UCSD-AML1 (cell line): ENCODE measurements around the gene NRG3.

Source experiments
- DNase-seq: peaks from one replicate; lab custom pipeline; 2025; ENCODE audit not compliant: unreplicated experiment; lab: John Stamatoyannopoulos, UW

NRG3 gene

DNA sequence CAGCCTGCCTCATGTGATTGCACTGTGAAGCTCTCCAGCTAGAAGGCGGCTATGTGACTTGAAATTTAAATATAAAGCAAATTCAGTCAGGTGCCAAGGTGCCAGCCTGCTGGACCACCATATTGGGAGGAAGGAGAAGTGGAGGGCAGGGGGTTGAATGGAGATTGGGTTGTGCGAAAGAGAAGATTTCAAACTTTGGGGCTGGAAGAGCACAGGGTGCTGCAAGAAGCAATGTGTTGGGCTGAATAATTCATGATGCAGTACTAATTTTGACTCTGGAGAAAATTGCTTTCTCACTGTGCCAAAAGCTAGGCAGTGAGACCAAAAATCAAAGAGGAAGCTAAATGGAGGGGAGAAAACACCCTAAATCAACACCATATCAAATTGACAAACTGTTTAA lies 335.3 kb downstream of the NRG3 start:
- no peak for DNase-seq

DNA sequence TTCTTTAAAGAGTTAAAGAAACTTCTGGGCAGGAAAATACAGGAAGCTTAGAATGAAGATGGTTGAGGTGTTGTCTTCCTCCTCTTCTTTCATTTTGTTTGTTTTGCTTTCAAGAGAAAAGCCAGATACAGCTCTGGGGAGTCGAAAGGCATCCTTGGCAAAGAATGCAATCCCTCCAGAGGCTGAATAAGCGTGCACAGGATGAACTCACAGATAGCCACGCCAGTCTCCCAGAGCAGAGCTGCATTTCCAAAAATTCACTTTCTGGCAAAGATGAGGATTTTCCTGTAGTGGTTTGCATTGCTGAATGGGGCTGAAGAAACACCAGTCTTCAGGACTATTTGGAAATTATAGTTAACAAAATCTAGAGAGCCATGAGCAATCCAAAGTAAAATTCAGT lies 336.4 kb downstream of the NRG3 start:
- DNase-seq, result no peak

DNA sequence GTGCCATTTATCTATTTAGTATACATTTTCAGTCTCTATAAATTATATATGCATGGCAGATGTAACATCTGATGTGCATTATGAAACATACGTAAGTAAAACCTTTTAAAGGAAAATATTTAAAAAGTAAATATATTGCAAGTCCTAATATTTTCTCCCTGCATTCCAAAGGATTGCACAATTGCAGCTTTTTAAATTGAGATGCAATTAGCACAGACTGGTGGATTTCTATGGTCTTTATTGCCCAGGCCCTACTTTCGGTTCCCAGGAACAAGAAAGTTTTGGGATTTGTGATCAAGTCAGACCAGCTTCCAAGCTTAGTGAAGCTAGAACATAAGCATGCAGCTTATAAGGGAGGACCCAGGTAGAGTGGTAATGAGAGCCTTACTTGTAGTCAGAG lies 337.8 kb downstream of the NRG3 start:
- no peak for DNase-seq

GRCh38 chr10:82213784-82214183 lies 338.8 kb downstream of the NRG3 start:
- DNase-seq, result no peak

DNA sequence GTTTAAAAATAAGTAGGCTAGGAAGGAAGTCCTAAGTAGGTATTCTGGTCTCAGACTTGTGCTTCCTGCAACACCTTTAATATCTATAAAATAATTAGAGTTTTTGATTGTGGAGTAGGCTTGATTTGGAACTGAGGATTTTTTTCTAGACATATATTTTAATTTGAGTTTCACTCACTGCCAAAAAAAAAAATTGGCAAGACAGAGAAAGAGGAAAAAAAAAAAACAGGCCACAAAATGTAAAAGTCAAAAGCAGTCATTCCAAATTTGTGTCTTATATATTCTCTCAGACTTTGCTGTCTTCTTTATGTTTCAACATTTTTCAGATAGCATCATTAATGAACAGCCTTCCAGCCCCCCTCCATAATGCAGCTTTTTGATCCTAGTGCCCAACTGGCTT lies 346.1 kb downstream of the NRG3 start:
- DNase-seq, result no peak

DNA sequence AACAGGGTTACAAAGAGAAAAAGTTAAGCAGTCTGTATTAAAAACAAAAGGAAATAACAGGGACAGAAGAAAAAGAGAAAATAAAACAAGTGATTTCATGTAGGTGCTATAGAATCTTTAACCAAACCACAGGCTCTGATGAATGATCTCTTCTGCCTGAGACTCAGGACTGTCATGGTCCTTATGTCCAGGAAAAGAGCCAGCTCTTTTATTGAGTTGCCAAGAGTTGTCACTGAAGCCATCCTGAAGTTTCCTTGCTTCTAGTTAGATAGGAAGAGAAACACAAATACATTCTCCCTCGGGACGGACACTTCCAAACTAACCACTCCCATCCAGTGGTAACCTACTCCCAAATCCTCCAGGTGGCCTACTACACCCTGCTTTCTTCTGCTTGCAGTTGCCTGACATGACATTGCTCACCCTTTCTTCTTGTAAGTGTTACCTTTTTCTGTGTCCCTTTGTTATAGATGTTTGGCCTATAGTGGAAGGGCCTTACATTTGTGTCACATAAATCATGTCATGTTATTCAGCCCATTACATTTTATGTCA lies 346.7 kb downstream of the NRG3 start:
- no peak for DNase-seq

GRCh38 chr10:82228701-82229100 lies 353.7 kb downstream of the NRG3 start:
- DNase-seq, result no peak

DNA sequence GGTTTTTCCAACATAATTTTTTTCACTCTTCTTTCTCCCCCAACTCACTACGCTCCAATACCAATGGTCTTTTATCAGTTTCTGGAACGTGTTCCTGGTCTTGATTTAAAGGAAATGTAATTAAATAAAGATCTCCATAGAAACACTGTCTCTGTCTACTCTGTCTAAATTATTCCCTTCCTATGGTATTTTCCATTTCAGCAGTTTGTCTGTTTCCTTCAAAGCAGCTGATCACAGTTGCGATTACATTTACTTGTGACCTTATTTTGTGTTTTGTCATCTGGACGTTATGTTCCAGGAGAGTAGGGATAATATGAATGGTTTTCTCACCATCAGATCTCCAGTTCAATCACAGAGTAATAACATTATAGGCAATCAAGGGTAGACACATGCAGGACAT lies 359.2 kb downstream of the NRG3 start:
- DNase-seq, result no peak

DNA sequence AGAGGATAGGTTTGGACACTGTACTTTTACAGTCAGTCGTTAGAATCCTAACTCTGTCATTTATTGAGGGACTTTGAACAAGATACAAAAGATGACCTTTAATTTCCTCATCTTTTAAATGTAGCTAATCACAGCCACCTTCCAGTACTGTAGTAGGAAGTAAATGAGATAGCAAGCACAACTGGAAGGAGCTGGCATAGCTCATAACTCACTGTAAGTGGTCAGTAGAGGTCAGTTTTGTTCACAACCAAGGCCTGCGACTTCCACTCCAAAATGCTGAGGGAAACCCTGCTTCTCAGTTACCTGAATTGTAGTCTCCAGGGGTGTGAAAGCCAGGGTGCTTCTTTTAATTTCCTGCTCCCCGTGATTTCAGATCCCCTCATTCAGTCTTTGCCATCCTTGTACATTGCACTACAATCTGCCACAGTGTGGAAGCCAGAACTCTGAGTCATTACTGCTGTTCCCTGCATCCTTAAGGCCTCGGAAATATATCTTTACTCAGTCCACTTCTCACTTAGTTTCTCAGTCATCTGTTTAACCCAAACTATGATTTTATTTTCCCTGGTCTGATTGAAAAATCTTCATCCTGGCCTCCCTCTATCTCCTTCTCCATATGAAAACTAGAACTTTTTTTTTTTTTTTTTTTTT lies 361.2 kb downstream of the NRG3 start:
- no peak for DNase-seq

DNA sequence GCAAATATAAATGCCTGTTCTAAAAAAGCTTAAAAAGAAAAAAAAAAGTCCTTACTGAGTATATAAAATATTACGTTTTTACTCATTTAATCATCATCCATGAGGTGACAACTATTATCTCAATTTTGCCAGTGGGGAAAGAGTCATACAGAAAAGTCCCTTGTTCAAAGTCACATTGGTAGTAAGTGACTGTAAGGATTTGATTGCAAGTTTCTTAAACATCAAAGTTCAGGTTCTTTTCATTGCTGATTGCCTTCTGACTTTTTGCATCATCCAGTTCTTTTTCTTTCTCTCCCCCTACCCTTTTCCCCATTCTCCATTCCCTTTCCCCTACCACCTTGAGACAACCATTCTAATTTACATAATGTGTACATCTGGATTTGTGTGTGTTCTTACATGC lies 363.3 kb downstream of the NRG3 start:
- DNase-seq, result no peak

- no peak for DNase-seq
Measured at GRCh38 chr10:82240408-82240807, 365.4 kb downstream of the NRG3 start.

- DNase-seq, result no peak
Measured at GRCh38 chr10:82242778-82243177, 367.8 kb downstream of the NRG3 start.

- no peak for DNase-seq
Measured at GRCh38 chr10:82245157-82245556, 370.2 kb downstream of the NRG3 start.

DNA sequence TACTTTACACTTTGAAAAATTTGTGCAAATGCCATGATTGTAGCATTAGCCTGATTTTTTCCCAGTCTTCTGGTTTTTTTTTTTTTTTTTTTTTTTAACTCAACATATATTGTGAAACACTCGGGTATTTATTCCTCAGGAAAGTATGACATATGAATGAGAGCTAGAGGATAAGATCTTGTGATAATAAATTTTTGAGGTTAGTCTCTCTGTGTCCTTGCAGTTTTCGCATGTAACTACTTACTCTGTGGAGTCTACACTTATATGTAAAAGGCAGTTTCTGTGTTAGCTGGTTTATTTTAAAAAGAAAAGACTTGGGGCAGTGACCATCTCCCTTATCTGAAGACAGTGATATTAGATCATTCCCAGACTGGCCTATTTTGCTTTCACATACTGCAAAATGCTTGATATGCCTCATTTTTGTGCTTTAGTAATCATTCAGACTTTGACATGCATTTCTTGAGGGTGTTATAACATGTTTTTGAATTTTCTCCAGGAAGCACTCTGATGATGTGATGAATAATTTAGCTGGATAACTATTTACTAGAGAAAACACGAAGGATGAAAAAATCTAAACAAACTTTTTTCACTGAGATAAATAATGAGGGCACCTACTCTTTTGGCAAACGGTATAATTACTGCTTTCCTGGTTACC lies 371.0 kb downstream of the NRG3 start:
- no peak for DNase-seq

DNA sequence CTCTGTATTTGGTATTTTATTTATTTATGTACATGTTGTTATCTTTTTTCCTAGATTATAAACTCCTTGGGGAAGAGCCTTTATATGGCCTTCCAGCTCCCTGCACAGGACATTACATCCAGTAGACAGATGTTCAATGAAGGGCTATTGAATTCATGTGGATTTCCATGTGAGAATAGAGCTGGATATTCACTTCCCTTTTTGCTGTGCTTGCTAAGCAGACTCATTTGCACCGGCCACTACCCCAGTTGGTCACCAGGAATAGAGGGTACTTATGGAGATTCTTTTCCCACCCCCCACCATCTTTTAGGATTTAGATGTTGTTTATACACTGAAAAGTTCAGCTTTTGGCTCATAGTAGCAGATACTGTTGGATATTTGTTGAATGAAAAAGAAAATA lies 374.1 kb downstream of the NRG3 start:
- no peak for DNase-seq

GRCh38 chr10:82251222-82251906 lies 376.4 kb downstream of the NRG3 start:
- no peak for DNase-seq

GRCh38 chr10:82252081-82252480 lies 377.1 kb downstream of the NRG3 start:
- DNase-seq, result no peak

DNA sequence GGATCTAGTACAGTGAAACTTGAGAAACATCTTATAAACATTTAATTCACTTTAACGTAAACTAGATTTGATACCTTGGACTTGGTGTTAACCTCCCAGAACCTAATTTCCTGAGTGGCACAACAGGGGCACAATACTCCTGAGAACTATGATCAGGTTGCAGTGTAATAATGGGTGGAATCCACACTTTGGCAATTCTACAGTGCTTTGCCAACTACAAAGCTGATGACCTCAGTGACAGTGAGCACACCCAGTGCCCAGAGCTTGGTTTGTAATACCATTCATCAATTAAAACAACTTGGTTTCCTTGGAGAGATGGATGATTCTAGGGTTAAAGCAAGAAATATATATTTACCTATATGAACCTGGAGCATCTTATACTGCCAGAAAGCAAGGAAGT lies 379.2 kb downstream of the NRG3 start:
- no peak for DNase-seq

- DNase-seq, result no peak
Measured at GRCh38 chr10:82256275-82256674, 381.3 kb downstream of the NRG3 start.

DNA sequence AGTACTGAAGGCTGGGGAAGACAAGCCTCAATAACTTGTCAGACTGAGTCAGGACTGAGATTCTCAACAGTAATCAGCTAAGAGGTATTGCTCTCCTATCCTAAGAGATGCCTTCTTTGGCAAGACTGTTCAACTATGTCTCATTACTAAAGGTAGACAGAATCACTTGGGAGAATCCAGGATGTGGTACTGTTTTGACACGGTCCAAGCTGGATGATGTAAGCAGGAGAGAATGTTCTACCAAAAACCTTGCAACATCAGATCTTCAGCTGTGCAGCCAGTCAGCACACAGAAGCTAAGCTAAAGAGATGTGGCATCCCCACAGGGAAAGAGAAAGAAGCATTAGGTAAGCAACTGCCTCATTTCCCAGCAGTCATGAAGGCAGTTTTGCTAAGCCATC lies 391.4 kb downstream of the NRG3 start:
- no peak for DNase-seq

DNA sequence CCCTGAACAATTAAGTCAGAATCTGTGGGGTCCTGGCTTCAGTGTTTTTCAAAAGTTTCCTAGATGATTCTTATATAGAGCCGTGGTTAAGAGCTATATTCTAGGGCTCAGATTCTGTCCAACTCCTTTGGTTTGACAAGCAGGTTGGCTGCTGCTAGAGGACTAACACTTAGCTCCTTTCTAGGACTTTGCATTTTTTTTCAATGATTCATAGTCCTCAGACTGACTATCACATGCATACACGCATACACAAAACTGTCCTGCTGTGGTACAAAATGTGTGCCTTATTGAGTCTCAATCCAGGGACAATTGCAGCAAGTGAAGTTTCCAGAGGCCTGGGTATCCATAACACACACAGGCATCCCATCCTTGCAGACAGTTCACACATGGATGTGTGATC lies 392.0 kb downstream of the NRG3 start:
- no peak for DNase-seq

DNA sequence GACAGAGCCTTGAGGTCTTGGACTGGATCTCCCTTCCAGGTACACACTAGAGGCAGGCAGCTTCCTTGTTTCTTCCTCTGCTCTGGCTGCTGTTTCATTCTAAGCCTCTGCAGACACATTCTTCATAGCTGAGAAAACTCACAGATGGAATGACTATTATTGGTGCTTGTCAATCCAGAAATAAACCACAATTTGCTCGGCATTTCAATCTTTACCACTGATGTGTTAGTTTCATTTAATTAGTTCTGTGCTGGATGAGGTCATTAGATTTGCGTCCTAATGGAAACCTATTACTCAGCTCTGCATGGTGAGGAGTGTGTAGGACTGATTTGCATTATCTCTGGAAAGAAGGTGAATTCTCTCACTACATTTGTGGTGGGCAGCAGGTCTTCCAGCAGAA lies 392.5 kb downstream of the NRG3 start:
- no peak for DNase-seq
